DOHH2 (cell line): ENCODE results near the gene POMGNT1.

Experiments
- H3F3A ChIP-seq: fragments of 200-600 bp; sonication (generic), shearing (Covaris generic); 2 replicates; pipeline ENCODE4 v1.6.0; 2016; ENCODE audit warnings: antibody characterized with exemption, mild to moderate bottlenecking; ENCODE audit not compliant: control insufficient read depth, insufficient read depth
- H3K27ac ChIP-seq: fragments of 200-600 bp; sonication (generic); 2 replicates; pipeline ENCODE4 v1.5.1; 2014; ENCODE audit warnings: low read depth, mild to moderate bottlenecking, low read length, moderate library complexity
- H3K27me3 ChIP-seq: fragments of 200-600 bp; sonication (generic); 2 replicates; pipeline ENCODE4 v1.6.1; 2014; ENCODE audit warnings: mild to moderate bottlenecking, low read length, mixed read lengths; ENCODE audit not compliant: control insufficient read depth
- H3K36me3 ChIP-seq: fragments of 200-600 bp; sonication (generic); 2 replicates; pipeline ENCODE4 v1.6.1; 2014; ENCODE audit warnings: mild to moderate bottlenecking, low read length, moderate library complexity, mixed read lengths; ENCODE audit not compliant: control insufficient read depth
- H3K4me1 ChIP-seq: fragments of 200-600 bp; sonication (generic); 2 replicates; pipeline ENCODE4 v1.6.1; 2014; ENCODE audit warnings: mild to moderate bottlenecking, low read length, mixed read lengths; ENCODE audit not compliant: control insufficient read depth
- H3K4me2 ChIP-seq: fragments of 200-600 bp; sonication (generic); 2 replicates; pipeline ENCODE4 v1.6.0; 2014; ENCODE audit warnings: mild to moderate bottlenecking, low read length, moderate library complexity
- H3K4me3 ChIP-seq: fragments of 200-600 bp; sonication (generic); 2 replicates; pipeline ENCODE4 v1.5.1; 2014; ENCODE audit warnings: mild to moderate bottlenecking, low read length, mixed read lengths
- H3K79me2 ChIP-seq: fragments of 200-600 bp; sonication (generic); 2 replicates; pipeline ENCODE4 v1.6.1; 2014; ENCODE audit warnings: mild to moderate bottlenecking, low read length, mixed read lengths; ENCODE audit not compliant: control insufficient read depth
- H3K9me2 ChIP-seq: fragments of 200-600 bp; sonication (generic); replicated peaks from 2 replicates; pipeline ENCODE4 v1.6.1; 2014; ENCODE audit warnings: mild to moderate bottlenecking, low read length, mixed read lengths; ENCODE audit not compliant: control insufficient read depth
- H3K9me3 ChIP-seq: fragments of 200-600 bp; sonication (generic); 2 replicates; pipeline ENCODE4 v1.6.1; 2014; ENCODE audit warnings: antibody characterized with exemption, low read length, mixed read lengths; ENCODE audit not compliant: control insufficient read depth, insufficient read depth
- H4K20me1 ChIP-seq: fragments of 200-600 bp; sonication (generic); 2 replicates; pipeline ENCODE4 v1.6.0; 2014; ENCODE audit warnings: low read depth, mild to moderate bottlenecking, antibody characterized with exemption, low read length, moderate library complexity; ENCODE audit not compliant: control insufficient read depth, insufficient read depth
- EZH2phosphoT487 ChIP-seq: fragments of 200-600 bp; sonication (generic); IDR thresholded peaks from 2 replicates; pipeline ENCODE4 v1.6.1; 2017; ENCODE audit warnings: borderline replicate concordance, mild to moderate bottlenecking, antibody characterized with exemption, low read length, moderate library complexity, mixed read lengths
- TF ChIP-seq, protein P1 (sequence below): fragments of 200-600 bp; sonication (generic); IDR thresholded peaks from one replicate; pipeline ENCODE4 v1.5.1; 2014; ENCODE audit warnings: antibody characterized with exemption, mild to moderate bottlenecking, low read depth, low read length; ENCODE audit not compliant: poor library complexity, severe bottlenecking

Gene POMGNT1

DNA sequence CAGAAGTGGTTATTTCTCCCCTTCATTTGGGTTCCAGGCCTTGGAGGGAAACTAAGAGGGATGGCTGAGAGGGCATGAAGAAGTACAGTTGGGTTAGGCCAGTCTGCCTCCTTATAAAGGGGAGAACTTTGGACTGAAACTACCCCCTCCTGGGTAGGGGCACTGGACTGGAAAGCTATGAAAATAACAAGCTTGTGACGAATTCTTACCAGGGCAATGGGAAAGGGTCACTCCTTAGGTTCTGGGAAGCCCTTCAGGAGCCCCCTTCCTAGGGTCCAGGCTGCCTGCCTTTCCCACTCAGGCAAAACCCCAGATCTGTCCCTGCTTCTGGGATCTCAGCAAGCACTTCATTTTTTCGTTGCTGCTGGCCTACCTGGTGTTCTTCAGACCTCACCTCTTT lies 12.2 kb downstream of the POMGNT1 start:
- no peaks in the 10 kb centered on the region for H3F3A ChIP-seq
- H3K4me2 ChIP-seq, result no peak overlapping the region
- H3K27me3 ChIP-seq, result no peaks in the 10 kb centered on the region
- no peak overlapping the region for H3K27ac ChIP-seq
- no peaks in the 10 kb centered on the region for H3K36me3 ChIP-seq
- no peaks in the 10 kb centered on the region for H3K79me2 ChIP-seq
- TF ChIP-seq, protein P1, sequence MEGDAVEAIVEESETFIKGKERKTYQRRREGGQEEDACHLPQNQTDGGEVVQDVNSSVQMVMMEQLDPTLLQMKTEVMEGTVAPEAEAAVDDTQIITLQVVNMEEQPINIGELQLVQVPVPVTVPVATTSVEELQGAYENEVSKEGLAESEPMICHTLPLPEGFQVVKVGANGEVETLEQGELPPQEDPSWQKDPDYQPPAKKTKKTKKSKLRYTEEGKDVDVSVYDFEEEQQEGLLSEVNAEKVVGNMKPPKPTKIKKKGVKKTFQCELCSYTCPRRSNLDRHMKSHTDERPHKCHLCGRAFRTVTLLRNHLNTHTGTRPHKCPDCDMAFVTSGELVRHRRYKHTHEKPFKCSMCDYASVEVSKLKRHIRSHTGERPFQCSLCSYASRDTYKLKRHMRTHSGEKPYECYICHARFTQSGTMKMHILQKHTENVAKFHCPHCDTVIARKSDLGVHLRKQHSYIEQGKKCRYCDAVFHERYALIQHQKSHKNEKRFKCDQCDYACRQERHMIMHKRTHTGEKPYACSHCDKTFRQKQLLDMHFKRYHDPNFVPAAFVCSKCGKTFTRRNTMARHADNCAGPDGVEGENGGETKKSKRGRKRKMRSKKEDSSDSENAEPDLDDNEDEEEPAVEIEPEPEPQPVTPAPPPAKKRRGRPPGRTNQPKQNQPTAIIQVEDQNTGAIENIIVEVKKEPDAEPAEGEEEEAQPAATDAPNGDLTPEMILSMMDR, result no peak
- no peak for TF ChIP-seq EZH2phosphoT487
- H3K4me1 ChIP-seq, result no peaks in the 10 kb centered on the region
- no peak overlapping the region for H3K4me3 ChIP-seq
- no peaks in the 10 kb centered on the region for H3K9me2 ChIP-seq
- no peaks in the 10 kb centered on the region for H3K9me3 ChIP-seq
- H4K20me1 ChIP-seq, result no peaks in the 10 kb centered on the region

DNA sequence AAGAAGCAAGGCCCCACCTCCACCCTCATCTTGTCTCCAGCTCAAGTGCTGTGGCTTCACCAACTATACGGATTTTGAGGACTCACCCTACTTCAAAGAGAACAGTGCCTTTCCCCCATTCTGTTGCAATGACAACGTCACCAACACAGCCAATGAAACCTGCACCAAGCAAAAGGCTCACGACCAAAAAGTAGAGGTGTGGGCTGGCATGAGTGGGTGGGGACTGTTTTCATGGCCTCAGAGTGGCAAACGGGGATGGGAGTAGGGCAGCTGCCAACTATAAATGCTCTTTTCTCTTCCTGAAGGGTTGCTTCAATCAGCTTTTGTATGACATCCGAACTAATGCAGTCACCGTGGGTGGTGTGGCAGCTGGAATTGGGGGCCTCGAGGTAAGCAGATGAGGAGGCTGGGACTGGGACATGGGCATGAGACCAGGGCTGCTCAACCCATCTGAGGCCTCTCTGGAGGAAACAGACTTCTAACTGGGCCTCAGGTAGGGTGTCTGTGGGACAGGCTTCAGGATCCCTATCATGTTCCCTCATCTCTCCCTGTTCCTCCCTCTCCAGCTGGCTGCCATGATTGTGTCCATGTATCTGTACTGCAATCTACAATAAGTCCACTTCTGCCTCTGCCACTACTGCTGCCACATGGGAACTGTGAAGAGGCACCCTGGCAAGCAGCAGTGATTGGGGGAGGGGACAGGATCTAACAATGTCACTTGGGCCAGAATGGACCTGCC lies 13.1 kb downstream of the POMGNT1 start:
- H3K36me3 ChIP-seq, result no peaks in the 10 kb centered on the region
- no peaks in the 10 kb centered on the region for H3K27me3 ChIP-seq
- no peak overlapping the region for H3K27ac ChIP-seq
- no peaks in the 10 kb centered on the region for H3K9me3 ChIP-seq
- no peak for TF ChIP-seq EZH2phosphoT487
- TF ChIP-seq, protein P1, result no peak
- no peaks in the 10 kb centered on the region for H3K79me2 ChIP-seq
- H3K9me2 ChIP-seq, result no peaks in the 10 kb centered on the region
- no peaks in the 10 kb centered on the region for H3F3A ChIP-seq
- no peaks in the 10 kb centered on the region for H4K20me1 ChIP-seq
- H3K4me1 ChIP-seq, result no peaks in the 10 kb centered on the region
- no peak overlapping the region for H3K4me2 ChIP-seq
- no peak overlapping the region for H3K4me3 ChIP-seq

DNA sequence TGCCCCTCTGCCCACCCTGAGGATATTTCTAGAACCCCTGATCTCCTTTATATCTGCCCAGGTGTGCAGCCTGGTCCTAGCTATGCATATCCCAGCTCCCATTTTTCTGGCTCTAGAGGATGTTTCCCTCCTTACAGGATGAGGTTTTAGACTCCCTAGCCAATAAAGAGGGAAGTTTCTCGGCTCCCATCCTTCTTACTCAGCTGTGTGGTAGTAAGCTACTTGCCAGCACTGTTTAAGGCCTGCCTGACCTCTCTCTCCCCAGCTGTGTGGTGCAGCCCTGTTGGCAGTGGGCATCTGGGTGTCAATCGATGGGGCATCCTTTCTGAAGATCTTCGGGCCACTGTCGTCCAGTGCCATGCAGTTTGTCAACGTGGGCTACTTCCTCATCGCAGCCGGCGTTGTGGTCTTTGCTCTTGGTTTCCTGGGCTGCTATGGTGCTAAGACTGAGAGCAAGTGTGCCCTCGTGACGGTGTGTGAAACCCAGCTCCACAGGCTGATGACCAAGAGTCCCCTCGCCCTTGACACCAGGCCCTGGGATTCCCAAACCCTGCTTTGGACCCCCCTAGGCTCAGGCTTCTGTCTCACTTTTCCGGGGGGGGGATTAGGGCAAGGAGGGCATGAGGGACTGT lies 14.2 kb downstream of the POMGNT1 start:
- Histone ChIP-seq H3K27ac (no peak overlapping the region), H3K9me2 (no peaks in the 10 kb centered on the region), H3K9me3 (no peaks in the 10 kb centered on the region), H4K20me1 (no peaks in the 10 kb centered on the region), H3K79me2 (no peaks in the 10 kb centered on the region), H3F3A (no peaks in the 10 kb centered on the region), H3K27me3 (no peaks in the 10 kb centered on the region), H3K4me1 (peaks cover 6% of the 10 kb centered on the region), H3K4me3 (no peak overlapping the region), H3K36me3 (no peaks in the 10 kb centered on the region), H3K4me2 (no peak overlapping the region)
- TF ChIP-seq EZH2phosphoT487, result no peak
- TF ChIP-seq, protein P1, result no peak
